HUDEP-2 (cell line): ENCODE results near the gene ITGB3.
"Not testable (repeated sequence)": the region's sequence is repeated elsewhere in the genome, so short reads cannot be mapped to it uniquely, and the experiment has no call there.

Experiments used
- DNase-seq, 76 experiments: peaks; one replicate each; lab custom pipeline; 2025; ENCODE audit not compliant: unreplicated experiment in 76 of 76; lab: John Stamatoyannopoulos, UW

The ITGB3 gene

GRCh38 chr17:47253541-47254402 is at the start of gene ITGB3:
TSS of gene ITGB3 (plus strand) at chr17:47253827. CDS start at chr17:47253862, 35 bp downstream.
- peak in 57 of 76 experiments; percentile 5 to 70 (median 47) for DNase-seq

- DNase-seq: no peak
Observed at GRCh38 chr17:47203984-47204721, 49.5 kb upstream of the ITGB3 start.

GRCh38 chr17:47204722-47205418 is 48.8 kb upstream of the ITGB3 start:
- DNase-seq: no peak

- DNase-seq: no peak
Observed at GRCh38 chr17:47205419-47205963, 48.1 kb upstream of the ITGB3 start.

GRCh38 chr17:47207143-47208067 is 46.2 kb upstream of the ITGB3 start:
- no peak for DNase-seq

- DNase-seq: peak in 32 of 76 experiments; percentile 5 to 63 (median 40)
Observed at GRCh38 chr17:47208744-47209488, 44.7 kb upstream of the ITGB3 start, which contains the start of gene MYL4. TSS of gene MYL4 (plus strand) at chr17:47209348. CDS start at chr17:47209423, 75 bp downstream.

- DNase-seq: no peak
Observed at GRCh38 chr17:47209499-47209898, 44.1 kb upstream of the ITGB3 start.

GRCh38 chr17:47210105-47210504 is 43.5 kb upstream of the ITGB3 start:
- no peak for DNase-seq

- DNase-seq: no peak
Observed at GRCh38 chr17:47210779-47211178, 42.8 kb upstream of the ITGB3 start.

GRCh38 chr17:47212458-47212857 is 41.2 kb upstream of the ITGB3 start:
- DNase-seq: no peak

- peak in 2 of 76 experiments; percentile 6 to 14 for DNase-seq
Observed at GRCh38 chr17:47213540-47213939, 40.1 kb upstream of the ITGB3 start.

- DNase-seq: no peak
Observed at GRCh38 chr17:47214931-47215330, 38.7 kb upstream of the ITGB3 start.

GRCh38 chr17:47216821-47217220 is 36.8 kb upstream of the ITGB3 start:
- DNase-seq: not testable (repeated sequence)

GRCh38 chr17:47217279-47217678 is 36.3 kb upstream of the ITGB3 start:
- DNase-seq: not testable (repeated sequence)

GRCh38 chr17:47218896-47219430 is 34.7 kb upstream of the ITGB3 start:
- DNase-seq: peak in 74 of 76 experiments; percentile 51 to 94 (median 82)

GRCh38 chr17:47219621-47220475 is 33.8 kb upstream of the ITGB3 start:
- DNase-seq: peak in 3 of 76 experiments; percentile 22 to 46 (median 31)

GRCh38 chr17:47220531-47220999 is 33.1 kb upstream of the ITGB3 start:
- peak in 7 of 76 experiments; percentile 12 to 34 (median 23) for DNase-seq
